Measurements from ENCODE around the gene NMT1.

Gene NMT1

GRCh38 chr17:45086391-45086790 lies 25.3 kb downstream of the NMT1 start:
- no peak for DNase-seq

- DNase-seq: no peak
Measured at GRCh38 chr17:45086865-45087503, 25.9 kb downstream of the NMT1 start.

- no peak for DNase-seq
Measured at GRCh38 chr17:45087504-45087975, 26.4 kb downstream of the NMT1 start.

- DNase-seq: no peak
Measured at GRCh38 chr17:45087978-45088377, 26.9 kb downstream of the NMT1 start.

GRCh38 chr17:45088741-45089140 lies 27.6 kb downstream of the NMT1 start:
- DNase-seq: no peak

- DNase-seq: no peak
Measured at GRCh38 chr17:45090711-45091110, 29.6 kb downstream of the NMT1 start.

GRCh38 chr17:45091778-45092425 lies 30.8 kb downstream of the NMT1 start:
- no peak for DNase-seq

- DNase-seq: no peak
Measured at GRCh38 chr17:45092911-45093430, 31.9 kb downstream of the NMT1 start.

- no peak for DNase-seq
Measured at GRCh38 chr17:45093444-45094110, 32.5 kb downstream of the NMT1 start.

- no peak for DNase-seq
Measured at GRCh38 chr17:45096141-45096540, 35.0 kb downstream of the NMT1 start.

GRCh38 chr17:45096926-45097325 lies 35.8 kb downstream of the NMT1 start:
- DNase-seq: no peak

- no peak for DNase-seq
Measured at GRCh38 chr17:45098081-45098868, 37.2 kb downstream of the NMT1 start.

GRCh38 chr17:45098869-45099616 lies 37.9 kb downstream of the NMT1 start:
- peak; percentile 62 for DNase-seq

- no peak for DNase-seq
Measured at GRCh38 chr17:45101546-45101882, 40.4 kb downstream of the NMT1 start.

- no peak for DNase-seq
Measured at GRCh38 chr17:45101883-45102811, 41.0 kb downstream of the NMT1 start.

- no peak for DNase-seq
Measured at GRCh38 chr17:45102856-45103255, 41.7 kb downstream of the NMT1 start.

- DNase-seq: no peak
Measured at GRCh38 chr17:45103269-45103795, 42.2 kb downstream of the NMT1 start.

GRCh38 chr17:45104029-45104428 lies 42.9 kb downstream of the NMT1 start:
- DNase-seq: no peak

- DNase-seq: no peak
Measured at GRCh38 chr17:45104497-45104896, 43.4 kb downstream of the NMT1 start.

- no peak for DNase-seq
Measured at GRCh38 chr17:45104907-45105624, 43.9 kb downstream of the NMT1 start.
